C4-2B (cell line): ENCODE measurements around the gene CDC42SE2.

ENCODE experiments used
- H3K27ac ChIP-seq: fragments of 450-650 bp; 2 replicates; pipeline ENCODE4 v1.5.1; 2017
- CTCF ChIP-seq: fragments of 450-650 bp; conservative IDR thresholded peaks from 2 replicates; pipeline ENCODE4 v1.5.1; 2017; ENCODE audit warnings: mild to moderate bottlenecking
- ZFX ChIP-seq: fragments of 450-650 bp; IDR thresholded peaks from 2 replicates; pipeline ENCODE4 v1.6.1; 2017

CDC42SE2 gene

GRCh38 chr5:131382407-131383395 lies 118.8 kb downstream of the CDC42SE2 start:
- TF ChIP-seq ZFX (no peak), CTCF (peak; percentile 72)
- H3K27ac ChIP-seq = no peak overlapping the region

- no peak overlapping the region for H3K27ac ChIP-seq
- no peak for TF ChIP-seq ZFX
- TF ChIP-seq CTCF = no peak
Observed at GRCh38 chr5:131384173-131384572, 120.3 kb downstream of the CDC42SE2 start.

- TF ChIP-seq ZFX = no peak
- no peak for TF ChIP-seq CTCF
- H3K27ac ChIP-seq = no peak overlapping the region
Observed at GRCh38 chr5:131384616-131385214, 120.9 kb downstream of the CDC42SE2 start.

- no peak for TF ChIP-seq ZFX
- no peak for TF ChIP-seq CTCF
- peak overlapping the region; percentile 25; the same call in 1 of the 2 replicates for H3K27ac ChIP-seq
Observed at GRCh38 chr5:131386124-131386523, 122.3 kb downstream of the CDC42SE2 start.

GRCh38 chr5:131386779-131387178 lies 122.9 kb downstream of the CDC42SE2 start:
- H3K27ac ChIP-seq = peak overlapping the region; percentile 49
- TF ChIP-seq ZFX = no peak
- no peak for TF ChIP-seq CTCF

- peak overlapping the region; percentile 49 for H3K27ac ChIP-seq
- no peak for TF ChIP-seq CTCF
- no peak for TF ChIP-seq ZFX
Observed at GRCh38 chr5:131387255-131387654, 123.4 kb downstream of the CDC42SE2 start.
